Breast epithelium (tissue), 3 donors: ENCODE data around the gene NMRAL1.

Source experiments
- POLR2A ChIP-seq: fragments of 450-650 bp; IDR thresholded peaks from one replicate; pipeline ENCODE4 v1.6.1; 2016; ENCODE audit warnings: antibody characterized with exemption, mild to moderate bottlenecking, moderate library complexity
- POLR2AphosphoS5 ChIP-seq, 3 donors: sonication (generic); formaldehyde crosslinking; IDR thresholded peaks; one replicate each; pipeline ENCODE4 v1.6.1; 2017; ENCODE audit warnings: antibody characterized with exemption in 3 of 3
- TF ChIP-seq, protein P1 (sequence below), 3 donors: fragments of 450-650 bp; IDR thresholded peaks; one replicate each; pipeline ENCODE4 v1.5.1; 2016 to 2017; ENCODE audit warnings: antibody characterized with exemption in 3 of 3, mild to moderate bottlenecking in 3 of 3, moderate library complexity in 3 of 3

DNA sequence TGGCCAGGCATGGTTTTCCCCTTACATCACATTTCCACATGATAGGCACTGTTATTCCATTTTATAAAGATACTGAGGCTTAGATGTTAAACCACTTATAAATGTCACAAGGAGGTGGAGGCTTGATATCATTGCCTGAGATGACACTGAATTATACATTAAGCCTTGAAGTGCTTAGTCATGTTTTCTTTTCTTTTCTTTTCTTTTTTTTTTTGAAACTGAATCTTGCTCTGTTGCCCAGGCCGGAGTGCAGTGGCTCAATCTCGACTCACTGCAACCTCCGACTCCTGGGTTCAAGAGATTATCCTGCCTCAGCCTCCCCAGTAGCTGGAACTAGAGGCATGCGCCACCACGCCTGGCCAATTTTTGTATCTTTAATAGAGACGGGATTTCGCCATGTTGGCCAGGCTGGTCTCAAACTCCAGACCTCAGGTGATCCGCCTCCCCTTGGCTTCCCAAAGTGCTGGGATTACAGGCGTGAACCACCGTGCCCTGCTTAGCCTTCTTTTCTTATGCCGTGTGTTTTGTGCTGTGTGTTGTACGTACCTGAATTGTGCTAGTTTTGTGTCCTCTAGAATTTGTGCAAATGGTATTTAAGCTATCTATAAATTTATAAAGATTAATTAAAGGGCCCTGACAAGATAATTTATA, 47.6 kb downstream of the NMRAL1 start:
- TF ChIP-seq, protein P1, sequence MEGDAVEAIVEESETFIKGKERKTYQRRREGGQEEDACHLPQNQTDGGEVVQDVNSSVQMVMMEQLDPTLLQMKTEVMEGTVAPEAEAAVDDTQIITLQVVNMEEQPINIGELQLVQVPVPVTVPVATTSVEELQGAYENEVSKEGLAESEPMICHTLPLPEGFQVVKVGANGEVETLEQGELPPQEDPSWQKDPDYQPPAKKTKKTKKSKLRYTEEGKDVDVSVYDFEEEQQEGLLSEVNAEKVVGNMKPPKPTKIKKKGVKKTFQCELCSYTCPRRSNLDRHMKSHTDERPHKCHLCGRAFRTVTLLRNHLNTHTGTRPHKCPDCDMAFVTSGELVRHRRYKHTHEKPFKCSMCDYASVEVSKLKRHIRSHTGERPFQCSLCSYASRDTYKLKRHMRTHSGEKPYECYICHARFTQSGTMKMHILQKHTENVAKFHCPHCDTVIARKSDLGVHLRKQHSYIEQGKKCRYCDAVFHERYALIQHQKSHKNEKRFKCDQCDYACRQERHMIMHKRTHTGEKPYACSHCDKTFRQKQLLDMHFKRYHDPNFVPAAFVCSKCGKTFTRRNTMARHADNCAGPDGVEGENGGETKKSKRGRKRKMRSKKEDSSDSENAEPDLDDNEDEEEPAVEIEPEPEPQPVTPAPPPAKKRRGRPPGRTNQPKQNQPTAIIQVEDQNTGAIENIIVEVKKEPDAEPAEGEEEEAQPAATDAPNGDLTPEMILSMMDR (IDR thresholded peaks at IDR 0.05) = no peak
- no peak for TF ChIP-seq POLR2AphosphoS5 (IDR thresholded peaks at IDR 0.05)
- TF ChIP-seq POLR2A = no peak
